GM18868 (cell line): Measurements from ENCODE around the gene RASAL2.

Experiments used
- ATAC-seq: cut with Tn5 transposase; IDR thresholded peaks from one replicate; pipeline ENCODE4 v1.9.1; 2021; ENCODE audit warnings: mild to moderate bottlenecking, moderate library complexity; ENCODE audit not compliant: unreplicated experiment

The RASAL2 gene

GRCh38 chr1:178093951-178094738 is at the start of gene RASAL2:
TSS of gene RASAL2 (plus strand) at chr1:178094104. CDS start at chr1:178094493, 389 bp downstream.
- peak; percentile 47 for ATAC-seq

GRCh38 chr1:178046591-178047270 is 47.2 kb upstream of the RASAL2 start:
- ATAC-seq = no peak

GRCh38 chr1:178047403-178048093 is 46.4 kb upstream of the RASAL2 start:
- no peak for ATAC-seq

- ATAC-seq = no peak
These were observed 45.5 kb upstream of the RASAL2 start for GRCh38 chr1:178048426-178048825.

GRCh38 chr1:178048883-178049282 is 45.0 kb upstream of the RASAL2 start:
- ATAC-seq = no peak

- no peak for ATAC-seq
These were observed 43.8 kb upstream of the RASAL2 start for GRCh38 chr1:178050084-178050483.

- ATAC-seq = no peak
These were observed 42.8 kb upstream of the RASAL2 start for GRCh38 chr1:178051071-178051470.

- ATAC-seq = no peak
These were observed 41.0 kb upstream of the RASAL2 start for GRCh38 chr1:178052650-178053461.

- ATAC-seq = no peak
These were observed 38.8 kb upstream of the RASAL2 start for GRCh38 chr1:178055093-178055492.

- ATAC-seq = peak; percentile 98
These were observed 38.0 kb upstream of the RASAL2 start for GRCh38 chr1:178055779-178056471.

GRCh38 chr1:178057141-178057765 is 36.7 kb upstream of the RASAL2 start:
- no peak for ATAC-seq

- ATAC-seq = no peak
These were observed 35.9 kb upstream of the RASAL2 start for GRCh38 chr1:178057912-178058534.

GRCh38 chr1:178060789-178061556 is 32.9 kb upstream of the RASAL2 start:
- ATAC-seq = no peak

GRCh38 chr1:178061620-178062019 is 32.3 kb upstream of the RASAL2 start:
- no peak for ATAC-seq

- no peak for ATAC-seq
These were observed 29.6 kb upstream of the RASAL2 start for GRCh38 chr1:178064191-178064821.

GRCh38 chr1:178065250-178065649 is 28.7 kb upstream of the RASAL2 start:
- no peak for ATAC-seq

- no peak for ATAC-seq
These were observed 27.5 kb upstream of the RASAL2 start for GRCh38 chr1:178066296-178066907.
